Measurements from ENCODE around the gene PNMA6E. TPM values are rescaled to one million over a fixed set of nuclear protein-coding genes. Genes with fewer than 3 reads are reported as not detected.

Gene PNMA6E
- total and polyA plus RNA-seq, 9 of the 15 experiments (the other 6 are each of a cell fraction or from before 2014, with no cell fraction given) = 0.03 TPM; not detected in 8

GRCh38 chrX:153381684-153382532 is 19.2 kb downstream of the PNMA6E start (continued):
- TF ChIP-seq, protein P1, sequence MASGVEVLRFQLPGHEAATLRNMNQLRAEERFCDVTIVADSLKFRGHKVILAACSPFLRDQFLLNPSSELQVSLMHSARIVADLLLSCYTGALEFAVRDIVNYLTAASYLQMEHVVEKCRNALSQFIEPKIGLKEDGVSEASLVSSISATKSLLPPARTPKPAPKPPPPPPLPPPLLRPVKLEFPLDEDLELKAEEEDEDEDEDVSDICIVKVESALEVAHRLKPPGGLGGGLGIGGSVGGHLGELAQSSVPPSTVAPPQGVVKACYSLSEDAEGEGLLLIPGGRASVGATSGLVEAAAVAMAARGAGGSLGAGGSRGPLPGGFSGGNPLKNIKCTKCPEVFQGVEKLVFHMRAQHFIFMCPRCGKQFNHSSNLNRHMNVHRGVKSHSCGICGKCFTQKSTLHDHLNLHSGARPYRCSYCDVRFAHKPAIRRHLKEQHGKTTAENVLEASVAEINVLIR (CRISPR knock-in tag; IDR thresholded peaks at IDR 0.05) = no peak
- TF ChIP-seq MEIS2 (IDR thresholded peaks at IDR 0.05; ENCODE audit: partially characterized antibody) (peak; percentile 21), UBTF (IDR thresholded peaks at IDR 0.05; ENCODE audit: borderline replicate concordance in 1 of 2, low read depth in 2 of 2, low read length in 2 of 2) (no peak), ZNF324 (CRISPR knock-in tag; IDR thresholded peaks at IDR 0.05) (no peak), MAZ (CRISPR knock-in tag; conservative IDR thresholded peaks at IDR 0.05 in 1 of 2, IDR thresholded peaks at IDR 0.05 in 1 of 2) (peak; percentile 41 to 43; a peak in 2 of 4 replicates), SMARCB1 (IDR thresholded peaks at IDR 0.05; ENCODE audit: insufficient read length, low read depth) (no peak), NUFIP1 (IDR thresholded peaks at IDR 0.05; ENCODE audit: partially characterized antibody) (no peak), STAT5A (IDR thresholded peaks at IDR 0.05; ENCODE audit: borderline replicate concordance, low read length) (peak; percentile 75), ATF7 (IDR thresholded peaks at IDR 0.05) (peak; percentile 62; the same call in 1 of the 2 replicates), RNF219 (CRISPR knock-in tag; IDR thresholded peaks at IDR 0.05) (no peak), NFE2 (IDR thresholded peaks at IDR 0.05; ENCODE audit: low read depth) (peak; percentile 40; the same call in 1 of the 2 replicates)
- TF ChIP-seq, protein P2, sequence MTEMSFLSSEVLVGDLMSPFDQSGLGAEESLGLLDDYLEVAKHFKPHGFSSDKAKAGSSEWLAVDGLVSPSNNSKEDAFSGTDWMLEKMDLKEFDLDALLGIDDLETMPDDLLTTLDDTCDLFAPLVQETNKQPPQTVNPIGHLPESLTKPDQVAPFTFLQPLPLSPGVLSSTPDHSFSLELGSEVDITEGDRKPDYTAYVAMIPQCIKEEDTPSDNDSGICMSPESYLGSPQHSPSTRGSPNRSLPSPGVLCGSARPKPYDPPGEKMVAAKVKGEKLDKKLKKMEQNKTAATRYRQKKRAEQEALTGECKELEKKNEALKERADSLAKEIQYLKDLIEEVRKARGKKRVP (CRISPR knock-in tag; IDR thresholded peaks at IDR 0.05) = no peak
- TF ChIP-seq, protein P3, sequence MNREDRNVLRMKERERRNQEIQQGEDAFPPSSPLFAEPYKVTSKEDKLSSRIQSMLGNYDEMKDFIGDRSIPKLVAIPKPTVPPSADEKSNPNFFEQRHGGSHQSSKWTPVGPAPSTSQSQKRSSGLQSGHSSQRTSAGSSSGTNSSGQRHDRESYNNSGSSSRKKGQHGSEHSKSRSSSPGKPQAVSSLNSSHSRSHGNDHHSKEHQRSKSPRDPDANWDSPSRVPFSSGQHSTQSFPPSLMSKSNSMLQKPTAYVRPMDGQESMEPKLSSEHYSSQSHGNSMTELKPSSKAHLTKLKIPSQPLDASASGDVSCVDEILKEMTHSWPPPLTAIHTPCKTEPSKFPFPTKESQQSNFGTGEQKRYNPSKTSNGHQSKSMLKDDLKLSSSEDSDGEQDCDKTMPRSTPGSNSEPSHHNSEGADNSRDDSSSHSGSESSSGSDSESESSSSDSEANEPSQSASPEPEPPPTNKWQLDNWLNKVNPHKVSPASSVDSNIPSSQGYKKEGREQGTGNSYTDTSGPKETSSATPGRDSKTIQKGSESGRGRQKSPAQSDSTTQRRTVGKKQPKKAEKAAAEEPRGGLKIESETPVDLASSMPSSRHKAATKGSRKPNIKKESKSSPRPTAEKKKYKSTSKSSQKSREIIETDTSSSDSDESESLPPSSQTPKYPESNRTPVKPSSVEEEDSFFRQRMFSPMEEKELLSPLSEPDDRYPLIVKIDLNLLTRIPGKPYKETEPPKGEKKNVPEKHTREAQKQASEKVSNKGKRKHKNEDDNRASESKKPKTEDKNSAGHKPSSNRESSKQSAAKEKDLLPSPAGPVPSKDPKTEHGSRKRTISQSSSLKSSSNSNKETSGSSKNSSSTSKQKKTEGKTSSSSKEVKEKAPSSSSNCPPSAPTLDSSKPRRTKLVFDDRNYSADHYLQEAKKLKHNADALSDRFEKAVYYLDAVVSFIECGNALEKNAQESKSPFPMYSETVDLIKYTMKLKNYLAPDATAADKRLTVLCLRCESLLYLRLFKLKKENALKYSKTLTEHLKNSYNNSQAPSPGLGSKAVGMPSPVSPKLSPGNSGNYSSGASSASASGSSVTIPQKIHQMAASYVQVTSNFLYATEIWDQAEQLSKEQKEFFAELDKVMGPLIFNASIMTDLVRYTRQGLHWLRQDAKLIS (CRISPR knock-in tag; IDR thresholded peaks at IDR 0.05) = no peak

Measured in K562 (cell line).